Lung microvascular endothelial cell (primary cell): Measurements from ENCODE around the gene INPP4B. TPM values are rescaled to one million over a fixed set of nuclear protein-coding genes. Genes with fewer than 3 reads are reported as not detected.
"Not testable (repeated sequence)": the region's sequence is repeated elsewhere in the genome, so short reads cannot be mapped to it uniquely, and the experiment has no call there.

ENCODE experiments used
- DNase-seq, 2 donors: peaks; one replicate each; pipeline versions ENCODE4 v3.0.0 to v3.0.0-alpha.2; 2010; ENCODE audit warnings: low read depth in 2 of 2
- total RNA-seq: library from RNA; depleted of rRNA; stranded (reverse); fragments of >200 nt; gene quantifications from 2 replicates; pipeline ENCODE4 v1.2.1, GENCODE V29; 2014

The INPP4B gene
- total RNA-seq, 1 donor from 2014 or later = 33.5 TPM

DNA sequence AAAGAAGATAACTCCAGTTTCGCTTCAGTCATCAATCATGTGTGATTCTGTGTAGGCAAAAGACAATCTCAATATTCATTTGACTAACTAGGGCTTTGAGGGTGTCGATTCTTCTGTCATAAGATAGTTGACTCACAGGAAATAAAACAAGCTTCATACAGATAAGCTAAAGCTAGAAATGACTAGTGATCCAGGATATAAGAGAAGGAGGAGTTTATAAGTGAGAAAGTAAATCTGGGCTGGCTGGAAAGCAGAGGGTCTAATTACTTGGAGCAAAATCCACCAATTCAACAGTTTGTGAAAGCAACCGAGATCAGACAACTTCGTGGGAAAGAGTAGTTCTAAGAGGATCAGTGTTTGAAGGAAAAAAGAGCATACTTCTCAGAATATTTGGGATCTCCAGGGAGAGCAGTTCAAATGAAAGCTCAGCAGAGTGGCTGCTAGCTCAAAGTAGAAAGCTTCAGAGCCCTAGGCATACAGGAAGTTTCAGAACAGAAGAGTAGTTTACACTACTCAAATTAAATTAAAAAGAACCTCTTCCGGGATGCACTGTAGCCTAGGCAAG lies 429.3 kb downstream of the INPP4B start:
- peak in 1 of 2 donors; percentile 54 for DNase-seq

DNA sequence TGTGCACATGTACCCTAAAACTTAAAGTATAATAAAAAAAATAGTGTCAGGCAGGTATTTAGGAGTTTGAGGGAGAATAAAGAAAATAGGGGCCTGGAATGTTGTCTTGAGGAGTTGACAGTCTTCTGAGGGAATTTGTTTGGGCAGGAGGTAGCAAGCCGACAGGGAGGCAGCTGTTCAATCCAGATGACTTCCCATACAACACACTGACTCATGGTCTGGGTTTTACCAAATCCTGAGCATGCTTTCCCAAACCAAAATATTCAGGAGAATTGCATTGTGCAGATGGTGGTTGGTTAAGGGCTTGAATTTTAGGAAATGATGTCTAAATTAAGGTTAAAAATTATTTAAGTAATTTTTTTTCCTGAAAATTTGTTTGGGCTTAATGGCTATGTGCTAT lies 430.0 kb downstream of the INPP4B start:
- DNase-seq = peak in 1 of 2 donors; percentile 22

DNA sequence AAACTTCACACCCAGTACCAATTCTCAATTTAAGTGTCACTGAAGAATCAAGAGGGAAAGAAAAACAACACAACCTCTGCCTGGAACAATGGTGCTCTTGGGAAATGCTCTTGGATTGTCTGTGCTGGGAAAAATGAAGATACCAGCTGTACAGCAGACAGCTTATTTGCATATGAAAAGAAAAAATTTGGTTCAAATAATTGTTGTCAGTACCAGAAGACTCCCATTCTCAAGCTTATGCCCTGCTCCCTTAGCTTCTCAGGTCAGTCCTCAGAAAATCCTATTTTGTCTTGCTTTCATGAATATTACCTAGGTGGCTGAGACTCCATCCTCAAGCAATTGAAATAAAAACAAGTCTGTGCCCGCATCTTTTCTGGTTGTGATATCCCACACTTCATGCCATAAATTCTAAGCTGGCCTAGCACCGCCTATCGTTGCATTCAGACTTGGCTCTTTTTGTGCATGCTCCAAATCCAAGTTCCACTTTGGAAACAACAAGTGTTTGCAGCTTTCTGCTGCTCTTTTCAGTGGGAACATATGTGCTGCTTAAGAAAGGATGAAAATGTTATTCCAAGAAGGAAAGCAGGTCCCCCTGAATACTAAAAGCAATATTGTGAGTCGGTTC lies 431.6 kb downstream of the INPP4B start:
- no peak for DNase-seq

DNA sequence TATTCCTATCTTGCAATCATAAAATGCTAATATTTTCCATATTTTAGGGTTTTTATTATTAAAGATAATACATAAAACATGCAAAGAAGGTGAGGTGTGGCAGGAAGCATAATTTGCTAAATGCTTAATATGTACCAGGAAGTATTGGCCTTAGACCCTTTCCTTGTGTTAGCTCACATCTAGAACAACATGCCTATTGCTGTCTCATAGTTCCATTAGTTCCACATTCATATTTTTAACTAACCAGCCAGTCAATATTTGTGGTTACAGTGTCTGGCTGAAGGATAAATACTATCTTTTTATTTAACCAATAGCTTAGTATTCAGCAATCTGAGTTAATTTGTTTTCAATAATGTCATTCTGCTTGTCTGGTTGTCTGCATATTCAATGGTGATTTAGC lies 432.6 kb downstream of the INPP4B start:
- no peak for DNase-seq

DNA sequence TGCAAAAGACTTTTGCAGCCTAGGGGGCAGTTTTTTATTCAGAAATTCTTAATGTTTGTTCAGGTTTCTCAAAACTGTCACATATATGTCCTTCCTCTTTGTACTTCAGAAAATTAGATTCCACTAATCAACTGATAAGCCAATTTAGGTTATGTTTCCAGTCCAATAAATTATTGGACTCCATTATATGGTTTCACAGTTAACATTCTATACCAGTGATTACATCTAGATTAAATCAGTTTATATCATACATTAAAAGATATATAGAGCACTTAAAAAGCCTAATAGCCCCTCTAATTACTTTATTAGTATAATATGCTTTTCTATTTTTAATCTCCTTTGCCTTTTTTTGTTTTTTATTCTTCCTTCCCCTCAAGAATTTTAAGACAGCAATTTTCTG lies 434.1 kb downstream of the INPP4B start:
- no peak for DNase-seq

DNA sequence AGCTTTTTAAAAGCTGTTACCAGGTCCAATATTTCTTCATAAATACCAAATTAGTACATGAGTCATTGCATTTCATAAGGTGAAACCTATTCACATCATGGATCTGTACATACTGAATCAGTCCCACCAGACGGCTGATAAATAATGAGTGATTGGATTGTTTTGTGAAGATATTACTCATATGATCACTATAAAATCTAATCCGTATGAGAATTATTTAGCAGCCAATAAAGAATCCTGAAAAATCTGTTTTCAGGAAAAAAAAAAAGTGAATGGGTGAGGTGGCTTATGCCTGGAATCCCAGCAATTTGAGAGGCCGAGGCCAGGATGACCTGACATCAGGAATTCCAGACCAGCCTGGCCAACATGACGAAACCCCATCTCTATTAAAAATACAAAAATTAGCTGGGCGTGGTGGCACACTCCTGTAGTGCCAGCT lies 438.1 kb downstream of the INPP4B start:
- DNase-seq = peak; percentile 23 to 75

DNA sequence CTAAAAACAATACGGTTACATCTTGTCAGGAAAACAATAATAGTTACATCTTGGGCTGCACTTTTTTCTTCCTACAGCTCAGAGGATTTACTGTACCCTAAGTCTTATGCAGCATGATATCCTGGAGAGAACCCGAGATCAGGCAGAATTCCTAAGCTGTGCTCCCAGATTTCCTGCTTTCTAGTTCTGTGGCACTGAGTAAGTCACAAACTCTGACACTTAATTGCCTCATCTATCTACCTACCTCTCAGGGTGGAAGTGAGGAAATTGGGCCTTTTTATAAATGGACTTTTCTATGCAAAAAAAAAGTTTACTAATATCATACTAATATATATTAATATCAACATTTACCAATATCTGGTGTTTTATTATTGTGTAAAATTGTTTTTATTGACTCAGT lies 438.5 kb downstream of the INPP4B start:
- DNase-seq = no peak

DNA sequence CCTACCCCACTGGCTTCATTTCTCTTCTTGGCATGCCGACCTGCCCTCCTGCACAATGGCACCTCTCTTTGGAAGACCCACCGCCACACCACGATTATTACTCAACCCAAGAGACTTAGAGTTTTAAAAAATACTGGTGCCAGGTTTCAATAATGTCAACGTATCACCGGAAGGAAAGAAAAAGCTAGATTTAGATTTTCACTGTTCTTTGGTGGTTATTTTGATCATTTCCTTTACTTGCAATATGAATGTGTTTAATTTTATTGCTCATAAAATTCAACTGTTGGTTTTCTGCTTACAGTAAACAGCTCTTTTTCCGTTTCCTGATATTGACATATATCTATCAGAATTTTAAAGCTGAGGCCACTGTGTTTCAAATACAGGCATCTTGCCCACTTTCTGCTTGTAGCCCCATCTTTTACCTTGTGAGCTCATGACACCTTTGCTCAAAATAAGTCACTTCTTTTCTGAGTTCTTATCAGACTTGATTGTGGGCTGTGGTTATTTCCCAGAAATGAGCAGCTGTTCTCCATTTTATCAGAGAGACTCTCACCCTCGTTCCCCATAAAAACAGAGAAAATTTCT lies 439.1 kb downstream of the INPP4B start:
- DNase-seq = no peak

DNA sequence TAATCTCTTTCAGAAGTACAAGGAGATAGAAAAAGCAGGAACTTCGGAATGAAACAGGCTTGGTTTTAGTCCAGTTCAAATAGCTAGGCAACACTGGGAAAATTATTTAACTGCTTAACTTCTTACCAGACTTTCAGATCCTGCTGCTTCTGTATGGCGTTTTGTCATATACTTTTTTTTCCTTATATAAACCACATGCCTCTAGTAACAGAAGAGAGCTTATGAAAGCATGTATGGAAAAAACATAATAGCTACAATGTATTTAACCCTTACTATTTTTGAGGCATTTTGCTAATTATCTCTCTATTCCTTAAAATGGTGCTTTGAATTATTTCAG lies 439.6 kb downstream of the INPP4B start:
- no peak for DNase-seq

DNA sequence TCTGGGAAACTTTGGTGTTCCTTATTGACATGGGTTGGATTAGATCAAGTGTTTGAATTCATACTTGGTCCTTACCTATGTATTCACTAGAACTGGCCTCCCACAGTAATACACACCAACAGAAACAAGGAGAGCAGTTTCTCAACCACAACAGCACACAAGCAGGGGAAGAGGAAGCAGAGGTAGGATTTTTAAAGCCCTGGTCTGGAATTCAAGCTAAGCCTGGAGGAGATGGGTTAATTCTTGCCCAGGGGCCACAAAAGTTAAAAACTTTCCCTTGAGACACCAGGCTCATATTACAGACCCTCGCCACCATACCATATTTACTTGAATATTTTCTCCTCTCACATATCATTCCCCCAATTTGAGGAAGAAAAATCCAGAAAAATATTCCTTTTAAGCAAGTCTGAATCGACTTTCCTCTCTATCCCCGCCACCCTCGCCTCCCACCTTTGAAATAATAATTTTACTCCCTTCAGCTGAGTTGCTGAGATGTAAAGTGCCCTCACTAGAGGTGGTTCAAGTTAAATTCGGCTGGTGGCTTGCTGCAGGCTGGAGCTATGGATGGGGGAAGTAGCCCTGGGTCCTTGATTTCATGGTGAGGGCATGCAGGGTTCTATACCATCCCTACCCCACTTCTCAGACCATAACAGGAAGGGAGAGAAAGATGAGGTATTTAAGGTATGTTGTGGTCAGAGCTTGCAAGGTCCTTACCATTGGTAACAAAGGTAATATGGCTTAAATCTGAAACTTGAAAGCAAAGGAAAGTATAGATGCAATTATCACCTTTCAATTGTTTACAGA lies 440.2 kb downstream of the INPP4B start:
- no peak for DNase-seq

DNA sequence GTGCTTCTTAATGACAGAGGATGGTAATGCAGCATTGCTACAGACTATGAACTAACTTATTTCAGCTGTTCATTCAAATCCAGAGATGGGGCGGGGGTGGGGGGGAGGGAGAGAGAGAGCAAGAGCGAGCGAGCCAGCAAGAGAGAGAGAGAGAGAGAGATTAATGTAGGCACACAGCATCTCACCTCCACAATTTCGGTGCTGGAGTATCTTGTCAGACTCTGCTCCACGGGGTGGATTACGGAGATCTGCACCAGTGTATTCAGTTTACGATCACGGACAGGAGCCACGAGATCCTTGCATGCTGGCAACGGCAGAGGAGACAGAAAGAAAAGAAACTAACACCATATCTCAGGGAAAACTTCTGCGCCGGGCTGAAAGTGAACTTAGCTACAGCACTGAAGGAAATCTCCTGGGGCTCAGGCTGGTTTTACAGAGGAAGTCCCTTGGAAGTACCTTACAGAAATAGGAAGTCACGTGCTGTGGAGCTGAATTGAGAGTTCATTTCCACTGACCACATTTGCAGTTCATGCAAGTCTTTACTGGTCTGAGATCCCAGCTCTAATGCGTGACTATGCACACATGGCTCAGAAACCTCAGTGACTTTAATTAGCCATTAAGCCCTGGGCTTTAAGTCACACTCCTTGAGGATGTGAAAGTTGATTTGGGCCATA lies 440.9 kb downstream of the INPP4B start:
- DNase-seq = peak; percentile 68 to 69

DNA sequence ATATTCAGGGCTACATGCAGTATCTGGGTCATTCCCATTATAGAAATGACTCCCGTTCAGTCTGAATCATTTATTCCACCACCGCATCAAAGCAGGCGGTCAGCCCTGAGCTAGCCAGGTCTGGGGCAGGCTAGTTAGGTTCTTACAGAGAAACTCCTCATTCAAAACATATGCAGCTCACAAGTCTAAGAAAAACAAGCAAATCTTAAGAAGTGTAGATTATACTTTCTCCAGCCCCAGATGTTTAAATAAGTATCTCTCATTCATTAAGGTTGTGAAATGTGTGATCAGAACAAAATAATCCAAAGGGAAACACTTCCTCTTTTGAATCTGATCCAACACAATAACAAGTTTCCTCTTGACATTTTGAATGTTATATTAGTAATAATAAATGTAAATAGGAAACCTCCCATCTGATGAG lies 441.9 kb downstream of the INPP4B start:
- DNase-seq = peak; percentile 75 to 91

DNA sequence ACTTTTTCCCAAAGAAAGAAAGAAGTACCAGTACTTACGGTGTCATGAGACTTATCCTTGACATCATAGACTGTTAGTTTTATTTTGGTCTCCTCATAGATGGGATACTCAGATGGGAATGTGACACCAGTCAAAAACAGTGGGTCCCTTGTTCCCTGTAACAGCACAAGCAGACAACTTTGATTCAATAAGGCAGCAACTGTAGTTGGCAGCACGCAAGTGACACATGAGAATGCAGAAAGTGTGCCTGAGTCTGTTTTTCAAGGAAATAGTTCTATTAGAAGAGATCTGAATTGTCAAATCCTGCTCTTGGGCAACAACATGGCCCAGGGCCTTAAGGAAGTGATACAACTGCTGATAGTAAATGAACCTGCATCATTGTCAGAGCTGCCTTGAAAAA lies 443.2 kb downstream of the INPP4B start:
- peak in 1 of 2 donors; percentile 28 for DNase-seq

DNA sequence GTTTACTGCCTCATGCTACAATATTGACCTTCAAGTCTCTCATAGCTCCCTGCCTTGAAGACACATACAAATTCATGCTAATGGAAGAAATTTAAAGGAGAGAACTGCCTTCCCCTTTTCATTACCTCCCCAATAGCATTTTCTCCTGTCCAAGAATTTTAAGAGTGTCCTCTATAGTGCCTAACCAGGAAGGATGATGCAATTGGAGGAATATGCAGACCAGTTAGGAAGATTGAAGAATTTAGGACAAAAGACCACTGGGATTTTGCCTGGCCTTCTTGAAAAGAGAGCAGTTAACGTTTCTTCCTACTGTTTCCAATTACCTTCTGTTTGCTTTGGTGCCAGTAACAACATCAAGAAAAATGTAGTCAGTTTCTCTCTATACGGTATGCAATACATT lies 443.9 kb downstream of the INPP4B start:
- DNase-seq = no peak

DNA sequence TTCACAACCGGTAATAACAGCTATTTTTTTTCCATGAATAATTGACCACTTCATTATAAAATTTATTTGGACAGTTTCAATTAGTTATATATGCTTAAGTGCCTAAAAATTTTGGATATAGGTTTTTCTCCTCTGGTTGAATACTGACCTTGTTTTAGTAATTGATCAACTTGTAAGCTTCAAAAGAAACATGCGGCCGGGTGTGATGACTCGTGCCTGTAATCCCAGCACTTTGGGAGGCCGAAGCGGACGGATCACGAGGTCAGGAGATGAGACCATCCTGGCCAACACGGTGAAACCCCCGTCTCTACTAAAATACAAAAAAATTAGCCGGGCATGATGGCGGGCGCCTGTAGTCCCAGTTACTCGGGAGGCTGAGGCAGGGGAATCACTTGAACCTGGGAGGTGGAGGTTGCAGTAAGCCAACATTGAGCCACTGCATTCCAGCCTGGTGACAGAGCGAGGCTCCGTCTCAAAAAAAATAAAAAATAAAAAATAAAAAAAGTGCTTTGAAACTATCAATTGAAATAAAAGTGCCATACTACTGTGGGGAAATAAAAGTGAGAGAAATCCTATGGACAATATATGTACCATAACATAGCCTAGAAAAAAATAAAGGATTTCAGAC lies 448.6 kb downstream of the INPP4B start:
- not testable (repeated sequence) for DNase-seq

DNA sequence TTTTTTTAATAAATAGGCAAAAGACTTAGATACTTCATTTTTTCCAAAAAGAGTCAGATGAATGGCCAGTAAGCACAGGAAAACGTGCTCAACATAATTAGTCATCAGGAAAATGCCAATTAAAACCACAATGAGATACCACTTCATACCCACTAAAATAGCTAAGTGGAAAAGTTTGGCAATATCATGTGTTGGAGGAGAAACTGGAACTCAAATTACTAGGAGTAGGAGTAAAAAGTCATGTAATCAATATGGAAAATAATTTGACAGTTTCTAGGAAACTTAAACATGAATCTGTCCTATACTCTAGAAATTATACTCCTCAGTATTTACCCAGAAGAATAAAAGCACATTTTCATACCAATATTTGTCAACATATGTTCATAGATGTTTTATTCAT lies 449.8 kb downstream of the INPP4B start:
- DNase-seq = no peak

DNA sequence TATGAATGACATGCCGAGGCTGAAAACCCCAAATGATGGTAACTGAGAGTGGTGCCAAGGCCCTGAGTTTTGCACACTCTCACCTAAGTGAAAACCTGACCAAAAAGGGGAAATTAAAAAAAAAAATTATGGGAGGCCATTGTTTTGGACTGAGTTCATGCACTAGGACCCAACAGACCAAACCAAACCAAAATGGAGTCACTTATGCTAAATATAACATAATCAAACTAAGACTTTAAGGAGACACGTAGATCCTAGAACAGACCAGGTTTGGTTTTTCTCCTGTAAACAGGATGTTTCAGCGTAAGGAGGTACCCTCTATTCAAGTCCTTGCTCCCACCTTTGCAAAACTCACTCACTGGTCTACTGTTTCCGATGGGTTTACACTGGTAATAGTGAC lies 453.0 kb downstream of the INPP4B start:
- no peak for DNase-seq

DNA sequence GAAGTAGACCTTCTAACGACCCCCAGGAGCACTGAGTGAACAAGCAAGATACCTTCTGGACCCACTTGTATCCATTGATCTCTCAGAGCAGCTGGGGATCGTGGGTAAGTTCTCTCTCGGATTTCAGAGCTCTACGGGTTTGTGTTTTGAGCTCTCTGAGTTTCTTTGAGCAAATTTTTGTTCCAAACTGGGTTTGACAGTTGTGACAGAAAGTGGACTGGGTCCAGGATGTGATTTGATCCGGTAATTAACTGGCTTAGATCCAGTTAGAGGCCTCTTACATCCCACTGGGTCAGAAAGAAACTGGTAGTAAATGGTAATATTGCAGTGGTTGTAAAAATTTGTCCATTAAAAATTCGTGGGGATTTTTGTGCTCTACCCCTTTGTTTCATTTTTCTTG lies 459.2 kb downstream of the INPP4B start:
- DNase-seq = no peak

DNA sequence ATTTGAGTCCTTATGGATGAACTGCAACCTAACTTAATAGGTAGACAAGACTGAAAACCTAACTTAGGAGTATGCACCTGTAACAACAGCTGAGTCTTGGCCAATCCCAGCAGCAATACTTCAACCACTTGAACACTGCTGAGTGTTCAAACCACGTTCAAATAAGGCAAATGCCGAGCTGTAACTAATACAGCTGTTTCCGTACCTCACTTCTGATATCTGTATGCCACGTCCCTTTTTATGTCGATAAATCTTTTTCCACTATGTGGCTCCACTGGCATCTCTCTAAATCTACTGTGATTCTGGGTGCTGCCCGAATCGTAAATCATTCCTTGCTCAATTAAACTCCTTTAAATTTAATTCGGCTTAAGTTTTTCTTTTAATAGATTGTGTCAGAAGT lies 459.7 kb downstream of the INPP4B start:
- DNase-seq = no peak

DNA sequence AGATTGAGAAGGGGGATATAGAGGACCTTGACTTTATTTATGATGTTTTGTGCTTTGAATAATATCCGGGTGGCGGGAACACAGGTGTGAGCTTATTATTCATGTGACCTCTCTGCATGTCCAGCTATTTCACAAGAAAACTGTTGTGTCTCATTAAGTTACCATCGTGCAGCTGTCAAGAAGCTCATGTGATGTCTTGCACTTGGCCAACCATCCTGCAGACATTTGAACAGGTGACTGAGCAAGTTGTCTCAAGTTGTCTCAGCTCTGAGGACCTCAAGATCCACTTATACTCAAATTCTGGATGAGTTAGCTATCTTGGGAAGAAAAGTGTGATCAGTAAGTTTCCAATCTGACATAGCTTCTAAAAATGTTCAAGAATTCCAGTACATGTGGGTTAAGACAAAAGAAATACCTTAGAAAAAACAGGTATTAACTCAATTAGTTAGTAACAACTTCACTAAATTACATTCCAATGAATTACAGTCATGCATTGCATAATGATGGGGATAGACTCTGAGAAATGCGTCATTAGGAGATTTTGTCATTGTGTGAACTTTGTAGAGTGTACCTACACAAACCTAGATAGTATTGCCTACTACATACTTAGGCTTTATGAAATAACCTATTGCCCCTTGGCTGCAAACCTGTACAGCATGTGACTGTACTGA lies 462.2 kb downstream of the INPP4B start:
- no peak for DNase-seq

DNA sequence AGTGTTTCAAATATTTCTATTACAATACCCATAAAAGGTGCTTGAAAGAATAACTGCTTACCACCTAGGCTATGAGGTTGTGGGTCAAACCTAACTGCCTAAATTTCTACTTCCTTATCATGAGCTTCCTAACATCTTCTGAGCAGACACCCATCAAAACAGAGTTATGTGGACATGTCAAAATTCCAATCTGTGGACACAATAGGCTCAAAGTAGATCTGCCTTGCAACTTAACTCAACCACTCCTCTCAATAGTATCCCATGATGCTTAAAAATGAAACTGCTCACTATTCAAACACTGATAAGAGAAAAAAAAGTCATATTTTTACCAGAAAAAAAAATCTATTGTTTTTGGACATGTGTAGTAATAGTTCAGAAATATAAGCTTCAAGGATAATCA lies 462.7 kb downstream of the INPP4B start:
- DNase-seq = no peak
